Measurements from ENCODE around the gene CHAC1.
"Not testable (repeated sequence)": the region's sequence is repeated elsewhere in the genome, so short reads cannot be mapped to it uniquely, and the experiment has no call there.

The CHAC1 gene

DNA sequence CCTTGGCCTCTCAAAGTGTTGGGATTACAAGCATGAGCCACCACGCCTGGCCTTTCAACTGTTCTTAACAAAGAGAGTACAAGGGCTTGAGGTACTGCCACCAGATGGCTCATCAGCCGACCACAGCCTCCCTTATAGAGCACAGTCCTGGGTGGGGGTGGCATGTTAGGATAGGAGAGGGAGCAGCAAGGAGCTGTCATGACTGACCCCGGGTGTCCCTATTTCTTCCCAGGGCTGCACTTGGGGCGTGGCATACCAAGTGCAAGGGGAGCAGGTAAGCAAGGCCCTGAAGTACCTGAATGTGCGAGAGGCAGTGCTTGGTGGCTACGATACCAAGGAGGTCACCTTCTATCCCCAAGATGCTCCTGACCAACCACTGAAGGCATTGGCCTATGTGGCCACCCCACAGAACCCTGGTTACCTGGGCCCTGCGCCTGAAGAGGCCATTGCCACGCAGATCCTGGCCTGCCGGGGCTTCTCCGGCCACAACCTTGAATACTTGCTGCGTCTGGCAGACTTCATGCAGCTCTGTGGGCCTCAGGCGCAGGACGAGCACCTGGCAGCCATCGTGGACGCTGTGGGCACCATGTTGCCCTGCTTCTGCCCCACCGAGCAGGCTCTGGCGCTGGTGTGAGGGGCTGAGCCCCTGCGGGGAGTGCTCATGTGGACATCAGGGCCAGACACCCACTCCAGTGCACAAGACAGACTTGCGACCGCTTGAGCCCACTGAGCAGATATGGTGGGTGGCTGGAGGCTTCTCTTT, 2.1 kb downstream of the CHAC1 start:
- DNase-seq (ENCODE audit: low read depth, low spot score), result no peak
- peak overlapping the region; percentile 91 for H3K27ac ChIP-seq

DNA sequence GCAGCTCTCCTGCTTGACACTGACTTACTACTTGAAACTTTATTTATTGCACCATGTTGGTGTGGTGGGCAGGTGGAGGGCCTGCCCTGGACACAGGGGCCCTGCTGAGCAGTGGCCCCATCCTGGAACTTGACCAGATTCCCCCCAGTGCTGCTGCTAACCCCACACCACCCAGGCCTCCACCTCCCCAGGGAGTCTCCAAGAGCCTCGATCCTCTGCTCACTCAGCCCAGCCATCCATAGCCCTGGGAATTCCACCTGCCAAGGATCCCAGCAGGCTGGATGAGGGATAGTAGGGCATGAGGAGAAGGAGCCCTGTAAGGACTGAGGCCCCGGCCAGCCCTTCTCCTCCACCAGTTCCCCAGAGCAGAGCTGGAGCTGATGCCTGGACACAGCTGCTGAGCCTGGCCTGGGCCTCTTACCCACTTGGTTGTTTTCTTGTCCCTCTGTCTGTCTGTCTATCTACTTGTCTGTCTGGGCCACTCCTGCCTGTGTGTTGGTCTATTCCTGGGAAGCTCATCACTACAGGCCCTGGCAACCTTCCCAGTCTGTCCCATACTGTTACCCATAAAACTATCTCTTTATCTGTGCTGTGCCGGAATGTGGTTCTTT, 2.8 kb downstream of the CHAC1 start:
- no peak for DNase-seq (ENCODE audit: low read depth, low spot score)
- H3K27ac ChIP-seq, result peak overlapping the region; percentile 91

DNA sequence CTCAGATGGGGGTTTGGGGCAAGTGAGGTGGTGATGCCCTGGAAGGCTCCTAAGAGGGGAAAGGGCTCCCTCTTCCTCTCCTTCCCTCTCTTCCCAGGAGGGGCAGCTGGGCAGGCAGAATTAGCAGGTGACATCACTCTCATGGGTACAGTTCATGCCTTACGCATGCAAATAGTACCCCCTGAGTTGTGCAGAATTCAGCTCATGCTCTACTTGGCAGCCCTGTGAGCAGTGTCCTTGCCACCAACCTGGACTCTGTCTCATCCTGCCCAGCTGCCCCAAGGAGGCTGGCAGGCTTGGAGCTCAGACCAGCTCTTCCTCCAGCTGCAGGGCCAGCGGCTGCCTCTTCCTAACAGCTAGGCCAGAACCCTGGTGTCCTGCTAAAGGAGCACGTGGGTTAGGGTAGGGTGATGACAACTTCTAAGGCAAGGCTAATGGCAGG, 3.3 kb downstream of the CHAC1 start:
- no peak for DNase-seq (ENCODE audit: low read depth, low spot score)
- H3K27ac ChIP-seq, result peak overlapping the region; percentile 91

DNA sequence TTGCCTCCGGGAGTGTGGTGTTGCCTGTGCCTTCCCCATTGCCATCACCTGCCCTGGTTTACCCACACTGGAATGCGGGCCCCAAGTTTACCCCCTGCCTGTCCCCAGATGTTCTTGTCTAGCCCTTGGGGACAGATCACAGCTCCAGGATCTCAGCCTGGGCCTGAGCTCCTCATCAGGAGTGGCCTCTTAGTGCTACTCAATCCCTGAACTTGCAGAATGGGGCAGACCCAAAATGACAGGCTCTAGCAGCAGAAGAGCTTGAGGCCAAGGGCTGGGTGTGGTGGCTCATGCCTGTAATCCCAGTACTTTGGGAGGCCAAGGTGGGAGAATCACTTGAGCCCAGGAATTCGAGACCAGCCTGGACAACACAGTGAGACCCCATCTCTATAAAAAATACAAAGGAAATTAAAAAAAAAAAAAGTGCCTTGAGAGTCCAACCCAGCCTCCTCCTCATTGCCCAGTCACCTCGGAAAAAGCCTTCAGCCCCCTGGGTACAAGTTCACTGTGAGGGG, 3.8 kb downstream of the CHAC1 start:
- H3K27ac ChIP-seq, result peak overlapping the region; percentile 91
- DNase-seq (ENCODE audit: low read depth, low spot score), result no peak

DNA sequence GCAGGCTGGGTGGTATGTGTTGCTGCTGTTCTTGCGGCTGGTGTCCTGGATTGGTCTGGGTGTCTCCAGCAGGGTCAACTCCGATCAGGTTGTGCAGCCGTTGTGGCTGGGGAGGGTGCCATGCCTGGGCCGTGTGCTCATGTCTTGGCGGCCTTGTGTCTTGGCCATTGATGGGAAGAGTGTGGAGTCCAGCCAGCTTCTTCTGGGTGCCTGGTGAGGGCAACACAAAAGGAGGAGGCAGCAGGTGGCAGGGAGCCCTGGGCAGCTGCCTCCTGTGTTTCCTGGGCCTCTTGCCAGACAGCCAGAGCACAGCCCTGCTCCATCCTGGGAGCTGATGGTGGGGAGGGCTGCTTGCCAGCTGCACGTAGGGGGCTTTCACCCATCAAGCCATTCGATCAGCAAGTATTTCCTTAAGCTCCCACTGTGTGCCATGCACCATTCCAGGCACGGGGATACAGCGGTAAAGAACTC, 4.3 kb downstream of the CHAC1 start:
- no peak for DNase-seq (ENCODE audit: low read depth, low spot score)
- peak overlapping the region; percentile 91 for H3K27ac ChIP-seq

DNA sequence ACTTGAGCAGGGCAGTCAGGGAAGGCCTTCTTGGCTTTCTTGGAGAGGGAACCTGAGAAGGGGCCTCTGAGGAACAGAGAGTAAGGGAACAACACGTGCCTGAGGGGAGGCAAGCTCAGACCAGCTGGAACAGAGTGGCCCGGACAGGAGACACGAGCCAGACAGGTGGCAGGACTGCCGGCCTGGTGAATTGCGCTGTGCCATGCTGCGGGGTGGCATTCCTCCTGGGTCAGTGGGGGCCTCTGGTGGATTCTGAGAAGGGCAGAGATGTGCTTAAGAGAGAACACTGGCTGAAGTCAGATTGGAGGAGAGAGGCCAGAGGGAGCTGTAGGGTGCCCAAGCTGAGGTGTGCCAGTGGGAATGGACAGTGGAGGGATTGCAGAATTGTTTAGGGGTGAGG, 4.9 kb downstream of the CHAC1 start:
- H3K27ac ChIP-seq, result peak overlapping the region; percentile 91
- DNase-seq (ENCODE audit: low read depth, low spot score), result no peak

DNA sequence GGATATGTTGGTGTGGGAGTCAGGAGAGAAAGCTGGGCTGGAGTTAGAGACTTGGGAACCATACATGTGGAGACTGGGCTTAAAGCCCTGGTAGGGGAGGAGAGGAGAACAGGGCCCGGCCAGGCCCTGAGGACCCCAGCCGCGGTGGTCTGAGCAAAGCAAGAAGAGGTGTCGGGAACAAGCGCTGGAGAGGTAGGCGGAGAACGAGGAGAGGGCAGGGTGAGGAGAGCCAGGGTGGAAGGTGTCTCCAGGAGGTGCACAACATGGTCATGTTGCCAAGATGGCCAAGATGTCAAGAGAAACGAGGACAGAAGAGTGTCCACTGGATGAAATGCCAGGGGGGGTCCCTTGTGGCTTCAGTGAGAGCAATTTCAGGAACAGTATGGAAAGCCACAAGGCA, 5.5 kb downstream of the CHAC1 start:
- peak overlapping the region; percentile 91 for H3K27ac ChIP-seq
- DNase-seq (ENCODE audit: low read depth, low spot score), result no peak

DNA sequence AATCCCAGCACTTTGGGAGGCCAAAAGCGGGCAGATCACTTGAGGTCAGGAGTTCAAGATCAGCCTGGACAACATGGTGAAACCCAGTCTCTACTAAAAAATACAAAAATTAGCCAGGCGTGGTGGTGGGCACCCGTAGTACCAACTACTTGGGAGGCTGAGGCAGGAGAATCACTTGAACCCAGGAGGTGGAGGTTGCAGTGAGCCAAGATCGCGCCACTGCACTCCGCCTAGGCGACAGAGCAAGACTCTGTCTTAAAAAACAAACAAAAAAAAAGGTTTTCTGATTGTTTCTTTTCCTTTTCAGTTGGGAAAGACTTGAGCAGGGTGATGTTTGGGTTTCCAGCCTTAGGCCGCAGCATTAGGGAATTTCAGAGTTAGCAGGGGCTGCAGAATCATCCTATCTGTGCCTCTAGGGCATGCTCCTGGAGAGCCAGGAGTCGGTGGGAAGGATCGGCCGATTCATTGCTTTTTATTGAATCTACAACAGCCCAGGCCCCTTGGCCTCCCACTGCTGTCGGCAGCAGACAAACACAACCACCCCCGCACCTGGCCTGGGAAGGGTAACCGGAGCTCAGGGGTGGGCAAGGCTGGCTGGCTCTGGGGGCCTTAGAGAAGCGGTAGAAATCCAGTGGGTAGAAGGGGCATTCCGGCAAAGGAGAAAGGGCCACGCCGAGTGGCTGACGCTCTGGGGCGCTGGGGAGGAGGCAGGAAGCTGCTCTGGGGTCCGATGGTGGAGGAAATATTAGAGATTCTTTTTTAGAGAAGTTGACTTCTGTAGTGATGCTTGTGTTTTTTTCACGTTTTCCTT, 6.3 kb downstream of the CHAC1 start:
- H3K27ac ChIP-seq, result no peak overlapping the region
- DNase-seq (ENCODE audit: low read depth, low spot score), result no peak

DNA sequence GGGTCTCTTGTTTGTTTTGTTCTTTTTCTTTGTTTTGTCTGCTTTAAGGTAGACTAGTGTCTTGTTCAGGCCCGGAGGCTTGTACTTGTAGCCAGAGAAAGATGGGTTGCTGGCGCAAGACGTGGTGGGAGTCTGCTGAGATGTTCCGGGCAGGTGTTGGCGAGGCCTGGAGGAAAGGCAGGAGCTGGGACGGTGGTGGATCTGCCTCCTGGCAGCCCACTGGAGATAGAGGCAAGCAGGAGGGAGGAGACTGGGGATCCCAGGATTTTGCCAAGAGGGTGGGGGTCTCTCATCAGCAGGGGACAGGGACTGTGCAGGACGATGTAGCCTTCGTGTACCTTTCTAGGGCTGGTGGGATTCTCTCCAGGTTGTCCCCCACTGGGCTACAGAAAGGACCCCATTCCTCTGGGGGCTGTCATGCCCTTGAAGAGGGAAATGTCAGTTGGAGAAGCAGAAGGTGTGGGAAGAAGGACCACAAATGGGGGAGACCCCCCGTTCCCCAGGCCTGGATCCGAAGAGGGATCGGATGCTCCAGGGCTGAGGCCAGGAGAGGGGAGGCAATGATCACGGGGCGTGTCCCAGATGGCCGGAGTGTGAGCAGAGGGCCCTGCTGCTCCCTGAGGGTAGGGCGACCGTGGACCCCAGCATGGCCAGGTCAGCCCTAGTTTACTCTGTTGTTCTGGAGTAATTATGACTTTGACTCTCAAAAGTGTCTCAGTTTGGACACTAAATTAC, 7.0 kb downstream of the CHAC1 start:
- no peak for DNase-seq (ENCODE audit: low read depth, low spot score)
- H3K27ac ChIP-seq, result no peak overlapping the region

DNA sequence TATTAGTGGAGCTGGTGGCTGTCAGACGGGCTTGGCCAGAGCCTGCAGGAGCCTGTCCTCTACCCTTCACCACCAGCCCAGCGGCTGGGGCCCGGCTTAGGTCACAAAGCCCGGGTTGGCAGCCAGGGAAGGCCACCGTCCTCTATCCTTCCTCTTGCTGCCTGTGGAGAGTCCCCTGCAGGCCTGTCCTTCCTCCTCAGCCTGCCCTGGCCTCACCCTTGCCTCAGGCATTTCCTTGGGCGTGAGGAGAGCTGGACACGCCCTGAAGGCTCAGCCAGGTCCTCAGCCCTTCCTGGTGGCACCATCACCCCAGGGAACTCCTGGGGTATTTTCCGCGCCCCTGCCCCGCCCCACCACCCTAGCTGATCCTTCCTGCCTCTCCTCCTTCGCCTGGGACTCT, 7.7 kb downstream of the CHAC1 start:
- no peak overlapping the region for H3K27ac ChIP-seq
- DNase-seq (ENCODE audit: low read depth, low spot score), result no peak

DNA sequence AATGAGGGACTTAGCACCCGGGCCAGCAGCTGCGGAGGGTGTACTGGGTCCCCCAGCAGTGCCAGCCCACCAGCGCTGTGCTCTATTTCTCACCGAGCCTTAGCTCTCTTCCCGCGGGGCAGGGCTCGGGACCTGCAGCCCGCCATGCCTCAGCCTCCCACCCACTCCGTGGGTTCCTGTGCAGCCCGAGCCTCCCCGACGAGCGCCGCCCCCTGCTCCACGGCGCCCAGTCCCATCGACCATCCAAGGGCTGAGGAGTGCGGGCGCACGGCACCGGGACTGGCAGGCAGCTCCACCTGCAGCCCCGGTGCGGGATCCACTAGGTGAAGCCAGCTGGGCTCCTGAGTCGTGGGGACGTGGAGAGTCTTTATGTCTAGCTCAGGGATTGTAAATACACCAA, 8.5 kb downstream of the CHAC1 start:
- not testable (repeated sequence) for DNase-seq (ENCODE audit: low read depth, low spot score); H3K27ac ChIP-seq

DNA sequence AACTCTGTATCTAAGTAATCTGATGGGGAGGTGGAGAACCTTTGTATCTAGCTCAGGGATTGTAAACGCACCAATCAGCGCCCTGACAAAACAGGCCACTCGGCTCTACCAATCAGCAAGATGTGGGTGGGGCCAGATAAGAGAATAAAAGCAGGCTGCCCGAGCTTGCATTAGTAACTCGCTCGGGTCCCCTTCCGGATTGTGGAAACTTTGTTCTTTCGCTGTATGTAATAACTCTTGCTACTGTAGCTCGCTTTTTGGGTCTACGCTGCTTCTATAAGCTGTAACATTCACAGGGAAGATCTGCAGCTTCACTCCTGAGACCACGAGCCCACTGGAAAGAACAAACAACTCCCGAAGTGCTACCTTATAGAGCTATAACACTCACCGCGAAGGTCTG, 9.0 kb downstream of the CHAC1 start:
- not testable (repeated sequence) for H3K27ac ChIP-seq; DNase-seq (ENCODE audit: low read depth, low spot score)

DNA sequence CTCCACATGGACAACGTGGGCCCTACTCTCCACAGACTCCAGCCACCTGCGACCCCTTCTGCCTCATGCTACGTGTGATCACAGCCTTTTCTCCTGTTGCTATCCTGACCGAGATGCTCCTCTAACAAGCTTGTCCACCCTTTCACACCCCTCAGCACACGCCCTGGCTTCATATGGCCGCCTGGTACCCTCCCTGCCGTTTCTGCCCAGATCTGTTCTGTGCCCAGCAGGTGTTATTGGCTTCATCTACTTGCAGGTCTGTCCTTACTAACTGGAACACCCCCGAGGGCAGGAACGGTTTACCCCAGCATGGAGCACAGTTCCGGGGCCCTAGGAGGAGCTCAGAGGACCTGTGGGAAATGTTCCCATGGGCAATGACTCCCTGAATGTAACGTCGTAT, 9.9 kb downstream of the CHAC1 start:
- DNase-seq (ENCODE audit: low read depth, low spot score), result no peak
- no peak overlapping the region for H3K27ac ChIP-seq

DNA sequence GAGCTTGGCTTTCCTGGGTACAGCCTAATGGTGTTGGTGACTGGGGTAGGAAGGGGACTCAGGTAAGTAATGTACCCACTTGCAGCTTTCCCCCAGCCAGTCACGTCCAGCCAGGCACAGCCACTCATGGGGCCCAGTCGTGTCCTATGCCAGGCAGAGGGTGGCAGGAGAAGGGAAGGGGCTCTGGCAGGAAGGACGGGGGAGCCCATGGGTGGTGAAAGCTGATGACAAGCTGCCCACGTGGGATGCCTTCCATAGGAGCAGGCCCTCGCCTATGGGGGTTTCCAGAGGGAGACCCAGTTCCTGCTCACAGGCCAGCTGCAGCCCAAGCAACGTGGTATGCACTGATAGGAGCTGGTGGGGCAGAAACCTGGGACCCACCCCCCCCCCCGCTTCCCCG, 10.7 kb downstream of the CHAC1 start:
- H3K27ac ChIP-seq, result no peak overlapping the region

DNA sequence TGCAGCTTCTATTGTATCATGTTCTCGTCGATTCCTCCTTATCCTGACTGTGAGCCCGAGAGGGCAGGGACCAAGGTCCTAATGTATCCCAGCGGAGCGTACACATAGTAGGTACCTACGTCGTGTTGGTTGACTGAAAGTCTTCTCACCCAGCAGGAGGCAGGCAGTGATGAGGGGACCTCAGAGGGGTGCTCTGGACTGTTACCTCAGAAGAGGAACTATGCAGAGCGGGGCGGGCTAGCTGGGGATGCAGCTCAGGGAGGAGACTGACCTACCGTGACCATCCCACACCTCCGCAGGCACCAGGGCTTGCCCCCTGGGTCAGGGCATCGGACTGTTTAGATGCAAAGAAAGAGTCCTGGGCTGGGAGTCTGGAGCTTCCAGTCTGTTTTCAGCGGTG, 11.4 kb downstream of the CHAC1 start:
- no peak overlapping the region for H3K27ac ChIP-seq
- no peak for DNase-seq (ENCODE audit: low read depth, low spot score)

More for the DNA sequence above, 10.7 kb downstream of the CHAC1 start:
- no peak for DNase-seq (ENCODE audit: low read depth, low spot score)

DNA sequence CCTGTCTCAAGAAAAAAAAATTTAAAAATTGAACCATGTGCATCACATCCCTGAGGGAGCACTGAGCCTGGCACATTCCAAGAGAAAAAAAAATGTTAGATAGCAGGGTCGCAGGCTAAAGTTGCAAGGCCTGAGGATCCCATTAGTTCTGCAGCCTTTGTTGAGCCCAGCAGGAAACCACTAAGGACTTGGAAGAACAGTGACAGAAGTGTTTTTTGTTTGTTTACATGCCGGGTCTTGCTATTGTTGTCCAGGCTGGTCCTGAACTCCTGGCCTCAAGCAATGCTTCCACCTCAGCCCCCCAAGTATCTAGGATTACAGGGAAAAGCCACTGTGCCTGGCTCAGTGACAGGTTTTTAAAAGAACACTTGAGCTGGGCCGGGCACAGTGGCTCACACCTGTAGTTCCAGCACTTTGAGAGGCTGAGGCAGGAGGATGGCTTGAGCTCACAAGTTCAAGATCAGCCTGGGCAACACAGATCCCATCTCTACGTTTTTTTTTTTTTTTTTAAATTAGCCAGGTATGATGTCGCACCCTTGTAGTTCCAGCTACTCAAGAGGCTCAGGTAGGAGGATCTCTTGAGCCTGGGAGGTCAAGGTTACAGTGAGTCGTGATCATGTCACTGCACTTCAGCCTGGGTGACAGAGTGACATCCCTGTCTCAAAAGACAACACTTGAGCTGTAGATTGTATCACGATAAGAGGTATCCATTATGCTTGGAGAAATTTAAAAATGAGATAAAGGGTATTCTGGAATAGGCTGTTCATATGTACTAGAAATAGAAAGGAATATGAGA, 15.2 kb downstream of the CHAC1 start:
- no peak overlapping the region for H3K27ac ChIP-seq
- DNase-seq (ENCODE audit: low read depth, low spot score), result no peak

DNA sequence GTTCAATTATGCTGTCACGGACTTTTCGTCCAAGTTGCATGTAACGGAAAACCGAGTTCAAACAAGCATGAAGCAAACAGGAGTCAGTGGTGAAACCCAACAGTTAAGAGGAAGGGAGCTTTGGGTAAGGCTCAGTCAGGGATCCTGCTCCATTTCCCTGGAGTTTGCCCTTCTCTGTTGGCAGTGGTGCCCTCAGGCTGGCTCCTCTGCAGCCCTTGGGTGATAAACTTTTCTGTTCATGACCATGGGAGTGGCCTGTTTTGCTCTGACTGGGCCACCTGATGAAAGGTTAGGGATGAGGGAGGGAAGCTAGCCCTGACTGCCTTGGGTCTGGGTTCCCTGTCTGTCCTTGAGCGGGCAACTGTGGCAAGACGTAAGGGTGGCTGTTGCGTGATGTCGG, 16.1 kb downstream of the CHAC1 start:
- H3K27ac ChIP-seq, result no peak overlapping the region
- DNase-seq (ENCODE audit: low read depth, low spot score), result no peak

DNA sequence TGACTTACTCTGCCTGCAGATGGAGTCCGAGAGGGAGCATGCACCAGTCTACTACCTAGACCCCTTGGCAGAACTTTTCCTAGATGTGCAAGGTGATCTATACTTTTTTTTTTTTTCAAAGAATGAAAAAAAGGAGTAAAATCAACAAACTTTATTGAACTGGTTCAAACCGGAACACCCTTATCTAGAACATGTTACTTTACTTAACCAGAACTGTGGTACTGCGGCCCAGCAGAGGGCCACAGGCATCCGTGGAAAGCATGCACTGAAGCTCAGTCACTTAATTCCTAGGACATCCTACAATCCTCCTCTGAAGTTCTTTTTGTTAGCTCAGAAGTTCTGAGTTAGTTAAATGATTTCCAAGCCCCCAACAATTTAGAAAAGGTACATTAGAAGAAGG, 21.6 kb downstream of the CHAC1 start:
- DNase-seq (ENCODE audit: low read depth, low spot score), result no peak
- H3K27ac ChIP-seq, result no peak overlapping the region

DNA sequence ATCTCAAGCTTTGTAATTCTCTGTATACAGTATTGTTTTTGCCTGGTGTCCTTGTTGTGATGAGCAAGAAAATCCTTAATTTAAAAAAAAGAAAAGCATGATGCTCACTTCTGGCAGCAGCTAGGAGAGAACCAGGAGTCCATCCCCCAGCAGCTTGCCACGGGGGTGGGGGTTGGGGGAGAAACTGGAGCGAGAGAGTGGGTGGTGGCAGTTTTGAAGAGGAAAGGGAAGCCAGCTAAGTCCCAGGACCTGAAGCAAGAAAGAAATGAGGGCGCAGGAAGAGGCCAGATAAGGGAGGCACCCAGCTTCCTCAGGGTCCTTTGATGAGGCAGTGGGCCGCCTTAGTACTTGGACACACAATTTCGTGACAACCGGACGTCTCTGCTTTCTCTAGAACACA, 23.5 kb downstream of the CHAC1 start:
- no peak for DNase-seq (ENCODE audit: low read depth, low spot score)

More for the DNA sequence above, 23.5 kb downstream of the CHAC1 start:
- H3K27ac ChIP-seq, result no peak overlapping the region
